Measurements from ENCODE around the gene TTC33.

- TF ChIP-seq CTCF (conservative IDR thresholded peaks at IDR 0.05): no peak
- no peak for TF ChIP-seq ZFX (IDR thresholded peaks at IDR 0.05)
Observed at GRCh38 chr5:40480392-40480791, 275.4 kb downstream of the TTC33 start.

All from C4-2B (cell line).